PC-3 (cell line): ENCODE results near the gene PTPRB.

Source experiments
- CTCF ChIP-seq: fragments of 300-600 bp; sonication (generic); conservative IDR thresholded peaks from 2 replicates; pipeline ENCODE4 v1.5.1; 2017; ENCODE audit warnings: antibody characterized with exemption, low read depth, mild to moderate bottlenecking, low read length
- EZH2 ChIP-seq: fragments of 300-600 bp; sonication (generic); IDR thresholded peaks from one replicate; pipeline ENCODE4 v1.6.1; 2017; ENCODE audit warnings: antibody characterized with exemption, mild to moderate bottlenecking, low read length; ENCODE audit not compliant: unreplicated experiment

DNA sequence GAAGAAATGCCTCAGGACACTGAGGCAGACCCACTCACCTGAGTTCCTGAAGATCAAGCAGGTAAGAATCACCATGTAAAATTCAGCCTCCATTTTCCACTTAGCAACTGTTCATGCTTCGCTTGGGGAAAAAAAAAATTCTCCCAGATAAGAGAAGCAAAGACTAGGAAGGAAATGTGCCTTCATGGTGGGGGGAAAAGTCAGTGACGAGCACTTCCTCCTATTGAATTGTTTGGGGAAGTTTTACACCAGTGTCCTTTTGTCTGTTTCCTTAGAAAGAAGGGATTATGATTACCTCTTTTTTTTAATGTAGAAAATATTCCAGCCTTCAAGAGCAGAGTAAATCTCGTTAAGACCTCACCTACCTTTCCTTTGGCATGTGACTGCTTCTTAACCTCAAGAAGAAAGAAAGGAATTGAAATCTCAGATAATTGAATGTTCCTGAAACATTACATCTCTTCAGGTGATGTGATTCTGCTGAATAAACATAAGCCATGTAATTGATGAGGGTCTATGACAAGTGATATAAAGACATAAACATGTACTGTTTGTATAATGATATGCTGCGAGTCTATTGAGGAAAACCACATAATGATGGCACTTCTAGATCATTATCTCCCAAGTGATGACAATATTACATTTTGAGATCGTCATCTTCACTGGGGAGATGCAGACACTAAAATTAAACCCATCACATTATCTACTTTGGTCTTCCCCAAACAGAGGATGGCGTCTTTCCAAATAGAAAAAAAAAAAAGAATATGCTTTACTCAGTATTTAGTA is at the start of gene PTPRB:
- TF ChIP-seq CTCF = no peak
- no peak for TF ChIP-seq EZH2
